Activated CD8-positive, alpha-beta memory T cell treated with anti-CD3 and anti-CD28 coated beads, Interleukin-2, amount 50 U/mL, for 1 hour (primary cell): ENCODE results near the gene CA9.
"Not testable (repeated sequence)": the region's sequence is repeated elsewhere in the genome, so short reads cannot be mapped to it uniquely, and the experiment has no call there.

ENCODE experiments used
- DNase-seq: peaks from one replicate; pipeline ENCODE4 v3.0.0-alpha.2; 2020; ENCODE audit errors: extremely low read depth

Gene CA9

DNA sequence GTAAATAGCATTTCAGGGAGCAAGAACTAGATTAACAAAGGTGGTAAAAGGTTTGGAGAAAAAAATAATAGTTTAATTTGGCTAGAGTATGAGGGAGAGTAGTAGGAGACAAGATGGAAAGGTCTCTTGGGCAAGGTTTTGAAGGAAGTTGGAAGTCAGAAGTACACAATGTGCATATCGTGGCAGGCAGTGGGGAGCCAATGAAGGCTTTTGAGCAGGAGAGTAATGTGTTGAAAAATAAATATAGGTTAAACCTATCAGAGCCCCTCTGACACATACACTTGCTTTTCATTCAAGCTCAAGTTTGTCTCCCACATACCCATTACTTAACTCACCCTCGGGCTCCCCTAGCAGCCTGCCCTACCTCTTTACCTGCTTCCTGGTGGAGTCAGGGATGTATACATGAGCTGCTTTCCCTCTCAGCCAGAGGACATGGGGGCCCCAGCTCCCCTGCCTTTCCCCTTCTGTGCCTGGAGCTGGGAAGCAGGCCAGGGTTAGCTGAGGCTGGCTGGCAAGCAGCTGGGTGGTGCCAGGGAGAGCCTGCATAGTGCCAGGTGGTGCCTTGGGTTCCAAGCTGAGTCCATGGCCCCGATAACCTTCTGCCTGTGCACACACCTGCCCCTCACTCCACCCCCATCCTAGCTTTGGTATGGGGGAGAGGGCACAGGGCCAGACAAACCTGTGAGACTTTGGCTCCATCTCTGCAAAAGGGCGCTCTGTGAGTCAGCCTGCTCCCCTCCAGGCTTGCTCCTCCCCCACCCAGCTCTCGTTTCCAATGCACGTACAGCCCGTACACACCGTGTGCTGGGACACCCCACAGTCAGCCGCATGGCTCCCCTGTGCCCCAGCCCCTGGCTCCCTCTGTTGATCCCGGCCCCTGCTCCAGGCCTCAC lies at the start of gene CA9:
Gene CA9, plus strand, starts transcription at position 797 of the 893 bp plus-strand sequence. Its CDS starts 32 bp downstream, at position 829.
- no peak for DNase-seq

DNA sequence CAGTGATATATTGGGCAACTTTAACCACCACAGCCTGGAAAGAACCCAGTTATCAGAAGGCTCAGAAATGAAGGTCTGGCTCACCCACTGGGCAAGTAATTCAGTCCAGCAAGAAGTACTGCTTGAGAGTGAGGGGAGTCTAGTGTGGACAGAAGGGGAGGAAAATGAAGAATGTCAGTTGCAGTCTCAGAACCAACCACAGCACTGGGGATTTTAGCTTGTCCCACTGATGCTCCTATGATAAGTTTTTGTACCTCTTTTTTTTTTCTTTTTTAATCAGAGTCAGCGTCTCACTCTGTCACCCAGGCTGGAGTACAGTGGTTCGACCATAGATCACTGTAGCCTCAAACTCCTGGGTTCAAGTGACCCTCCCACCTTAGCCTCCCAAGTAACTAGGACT lies 46.2 kb upstream of the CA9 start:
- no peak for DNase-seq

DNA sequence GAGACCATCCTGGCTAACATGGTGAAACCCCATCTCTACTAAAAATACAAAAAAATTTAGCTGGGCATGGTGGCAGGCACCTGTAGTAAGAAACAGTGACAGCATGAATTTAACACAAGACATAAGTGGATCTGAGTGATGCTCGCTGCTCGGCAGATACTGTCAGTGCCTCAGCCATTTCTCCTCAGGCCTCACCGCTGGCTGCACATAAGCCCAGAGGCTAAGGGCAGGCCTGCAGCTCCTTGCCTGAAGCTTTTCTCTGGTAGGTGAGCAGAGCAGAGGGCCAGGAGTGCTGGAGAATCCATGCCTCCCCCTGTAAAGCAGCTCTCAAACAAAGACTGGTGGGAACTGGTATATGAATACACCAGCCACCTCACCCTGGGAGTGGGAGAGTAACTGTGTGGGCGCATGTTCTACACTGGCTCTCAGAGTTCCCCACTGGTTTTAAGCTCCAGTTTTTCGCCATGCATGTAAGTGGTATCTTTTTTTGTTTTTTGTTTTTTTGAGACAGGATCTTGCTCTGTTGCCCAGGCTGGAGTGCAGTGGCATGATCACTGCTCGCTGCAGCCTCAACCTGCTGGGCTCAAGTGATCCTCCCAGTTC lies 45.2 kb upstream of the CA9 start:
- no peak for DNase-seq

DNA sequence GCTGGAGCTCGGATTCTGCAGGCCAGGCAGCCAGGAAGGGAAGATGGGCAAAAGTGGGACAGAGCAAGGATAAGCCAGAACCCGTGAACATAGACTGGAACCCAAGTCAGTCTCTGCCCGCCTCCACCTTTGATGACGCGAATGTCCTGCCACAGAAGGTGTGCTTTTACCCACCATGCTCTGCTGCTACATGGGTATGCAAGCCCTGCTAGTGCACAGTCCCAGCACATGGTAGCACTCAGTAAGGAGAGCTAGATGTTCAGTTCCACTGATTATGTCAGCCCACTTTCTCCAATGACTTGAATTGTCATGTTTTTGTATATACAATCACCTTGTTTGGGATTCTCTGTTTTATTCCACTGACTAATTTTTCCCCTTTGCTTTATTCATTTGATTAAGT lies 44.1 kb upstream of the CA9 start:
- DNase-seq = no peak

DNA sequence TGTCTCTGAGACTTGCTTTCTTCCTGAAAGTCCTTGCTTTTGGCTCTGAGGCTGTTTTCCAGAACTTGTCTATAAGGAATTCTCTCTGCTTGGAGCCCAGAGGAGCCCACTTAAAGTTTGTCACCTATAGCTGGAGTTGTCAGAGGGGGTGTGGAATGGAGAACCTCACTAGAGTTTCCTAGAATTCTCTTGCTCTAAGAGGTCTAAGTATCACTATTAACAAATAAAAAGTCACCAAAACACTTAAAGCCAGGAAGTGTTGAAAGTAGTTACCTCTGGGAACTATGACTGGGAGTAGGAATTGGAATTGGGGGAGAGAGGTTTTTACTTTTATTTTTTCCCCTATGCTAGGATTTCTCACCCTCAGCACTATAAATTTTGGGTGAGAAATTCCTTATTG lies 38.0 kb upstream of the CA9 start:
- DNase-seq = no peak

DNA sequence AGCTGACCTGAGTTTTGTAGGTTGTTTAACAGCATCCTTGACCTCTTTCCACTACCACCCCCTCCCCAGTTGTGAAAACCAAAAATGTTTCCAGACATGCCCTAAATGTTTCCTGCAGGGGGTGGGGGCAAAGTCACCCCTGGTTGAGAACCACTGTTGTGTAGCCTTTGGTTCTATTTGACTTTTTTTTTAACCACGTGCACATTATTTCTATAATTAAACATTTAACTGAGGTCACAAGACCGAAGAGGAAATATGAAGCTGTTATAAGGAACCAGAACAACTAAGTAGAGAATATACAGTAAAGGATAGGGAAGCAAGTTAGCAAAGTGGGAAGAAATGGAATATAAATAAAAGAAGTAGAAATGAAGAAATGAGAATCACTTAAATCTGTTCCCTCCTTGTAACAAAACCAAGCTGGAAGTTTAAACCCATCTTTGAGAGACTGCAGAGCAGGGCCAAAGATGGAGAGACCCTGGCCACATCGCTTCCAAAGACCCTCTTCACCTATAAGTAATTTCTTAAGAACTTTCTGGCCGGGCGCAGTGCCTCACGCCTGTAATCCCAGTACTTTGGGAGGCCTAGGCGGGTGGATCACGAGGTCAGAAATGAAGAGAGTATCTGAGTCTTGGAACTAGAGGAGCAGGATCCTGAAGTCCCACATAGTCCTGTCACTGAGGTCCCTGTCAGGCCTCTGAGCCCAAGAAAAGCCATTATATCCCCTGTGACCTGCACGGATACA lies 37.4 kb upstream of the CA9 start:
- no peak for DNase-seq

DNA sequence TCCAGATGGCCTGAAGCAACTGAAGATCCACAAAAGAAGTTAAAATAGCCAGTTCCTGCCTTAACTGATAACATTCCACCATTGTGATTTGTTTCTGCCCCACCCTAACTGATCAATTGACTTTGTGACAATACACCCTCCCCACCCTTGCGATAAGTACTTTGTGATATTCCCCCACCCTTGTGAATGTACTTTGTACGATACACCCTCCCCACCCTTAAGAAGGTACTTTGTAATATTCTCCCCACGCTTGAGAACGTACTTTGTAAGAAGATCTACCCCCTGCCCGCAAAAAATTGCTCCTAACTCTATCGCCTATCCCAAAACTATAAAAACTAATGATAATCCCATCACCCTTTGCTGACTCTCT lies 36.9 kb upstream of the CA9 start:
- DNase-seq = not testable (repeated sequence)

DNA sequence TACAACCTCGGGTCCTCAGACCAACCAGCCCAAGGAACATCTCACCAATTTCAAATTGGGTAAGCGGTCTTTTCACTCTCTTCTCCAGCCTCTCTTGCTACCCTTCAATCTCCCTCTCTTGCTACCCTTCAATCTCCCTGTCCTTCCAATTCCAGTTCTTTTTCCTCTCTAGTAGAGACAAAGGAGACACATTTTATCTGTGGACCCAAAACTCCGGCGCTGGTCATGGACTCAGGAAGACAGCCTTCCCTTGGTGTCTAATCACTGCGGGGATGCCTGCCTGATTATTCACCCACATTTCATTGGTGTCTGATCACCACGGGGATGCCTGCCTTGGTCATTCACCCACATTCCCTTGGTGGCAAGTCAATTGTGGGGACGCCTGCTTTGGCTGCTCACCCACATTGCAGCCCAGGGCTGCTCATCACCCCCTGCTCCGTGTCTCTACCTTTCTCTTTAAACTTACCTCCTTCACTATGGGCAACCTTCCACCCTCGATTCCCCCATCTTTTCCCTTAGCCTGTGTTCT lies 36.2 kb upstream of the CA9 start:
- DNase-seq = not testable (repeated sequence)

DNA sequence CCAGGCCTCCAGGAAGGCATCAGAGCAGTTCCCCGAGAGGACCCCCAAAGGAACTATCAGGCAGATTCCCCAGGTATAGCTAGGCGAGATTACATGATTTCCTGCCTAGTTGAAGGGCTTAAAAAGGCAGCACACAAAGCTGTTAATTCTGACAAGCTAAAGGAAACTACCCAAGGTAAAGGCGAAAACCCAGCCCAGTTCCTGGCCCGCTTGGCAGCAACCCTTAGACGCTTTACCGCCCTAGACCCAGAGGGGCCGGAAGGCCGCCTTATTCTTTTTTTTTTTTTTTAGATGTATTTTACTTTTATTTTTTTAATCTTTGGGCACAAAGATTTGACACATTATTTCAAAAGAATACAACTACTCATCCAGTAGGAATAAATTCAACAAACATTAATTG lies 35.0 kb upstream of the CA9 start:
- DNase-seq = not testable (repeated sequence)

DNA sequence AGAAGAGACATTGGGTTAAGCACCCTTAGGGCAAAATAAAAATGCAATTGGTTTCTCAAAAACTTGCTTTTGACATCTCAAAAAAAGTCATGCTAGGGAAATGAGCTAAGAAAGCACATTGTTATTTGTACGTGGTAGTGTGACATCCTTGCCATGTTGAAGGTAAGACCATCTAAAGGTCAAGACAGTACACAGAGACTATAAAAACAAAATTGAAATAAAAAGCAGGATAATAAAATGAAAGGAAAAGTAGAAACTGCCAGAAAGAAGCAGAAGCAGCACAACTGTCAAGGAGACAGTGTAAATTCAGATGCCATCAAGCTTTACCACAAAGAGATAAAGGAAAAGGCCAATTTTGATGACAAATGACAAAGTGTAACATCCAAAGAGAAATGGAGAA lies 34.5 kb upstream of the CA9 start:
- DNase-seq = not testable (repeated sequence)

DNA sequence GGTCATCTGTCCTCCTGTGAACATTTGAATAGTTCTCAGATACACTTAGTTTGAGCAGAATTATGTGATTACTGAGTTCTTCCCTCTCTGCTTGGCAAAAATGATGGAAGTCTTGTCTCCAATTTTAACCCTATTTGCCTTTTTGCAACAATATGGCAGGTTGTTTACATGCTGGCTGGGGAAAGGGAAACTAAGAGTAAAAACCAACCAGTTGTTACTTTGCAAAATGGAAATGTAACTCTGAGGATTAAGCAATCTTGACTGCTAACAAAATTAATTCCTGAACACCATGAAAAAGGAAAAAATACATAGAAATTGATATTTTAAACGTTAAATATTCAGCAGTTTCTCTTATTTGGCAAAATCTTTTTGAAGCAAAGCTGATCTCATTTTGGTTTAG lies 34.1 kb upstream of the CA9 start:
- no peak for DNase-seq

DNA sequence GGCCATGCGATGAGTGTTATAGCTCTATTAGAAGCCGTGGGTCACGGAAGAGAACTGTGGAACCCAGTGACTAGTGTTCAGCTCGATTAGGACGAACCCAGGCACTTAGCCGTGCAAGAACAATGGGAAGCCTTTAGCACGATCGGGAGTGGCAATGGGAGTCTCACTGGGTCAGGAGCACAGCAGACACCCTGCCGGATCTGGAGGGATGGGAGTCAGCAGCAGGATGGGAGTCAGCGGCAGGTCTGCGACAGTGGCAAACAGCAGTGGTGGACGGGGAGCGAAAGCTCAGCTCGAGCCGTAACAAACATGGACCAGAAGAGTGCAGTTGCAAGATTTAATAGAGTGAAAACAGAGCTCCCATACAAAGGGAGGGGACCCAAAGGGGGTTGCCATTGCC lies 33.3 kb upstream of the CA9 start:
- DNase-seq = not testable (repeated sequence)

DNA sequence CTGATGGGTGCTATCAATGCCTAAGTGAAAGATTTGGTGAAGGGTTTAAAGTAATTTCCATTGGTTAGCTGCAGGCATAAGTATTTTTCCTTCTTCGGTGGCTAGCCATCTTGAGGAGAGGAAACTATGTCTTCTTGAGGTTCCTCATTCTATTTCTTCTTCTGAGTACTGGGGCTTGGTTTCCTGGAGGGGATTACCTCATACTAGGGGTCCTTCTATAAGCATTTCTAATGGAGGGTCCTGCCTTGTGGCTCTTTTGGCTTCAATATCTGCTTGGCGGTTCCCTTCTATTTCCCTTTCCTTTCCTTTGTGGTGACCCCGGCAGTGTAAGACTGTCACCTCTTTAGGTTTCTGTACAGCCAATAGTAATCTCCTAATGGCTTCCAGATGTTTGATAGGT lies 32.2 kb upstream of the CA9 start:
- not testable (repeated sequence) for DNase-seq

DNA sequence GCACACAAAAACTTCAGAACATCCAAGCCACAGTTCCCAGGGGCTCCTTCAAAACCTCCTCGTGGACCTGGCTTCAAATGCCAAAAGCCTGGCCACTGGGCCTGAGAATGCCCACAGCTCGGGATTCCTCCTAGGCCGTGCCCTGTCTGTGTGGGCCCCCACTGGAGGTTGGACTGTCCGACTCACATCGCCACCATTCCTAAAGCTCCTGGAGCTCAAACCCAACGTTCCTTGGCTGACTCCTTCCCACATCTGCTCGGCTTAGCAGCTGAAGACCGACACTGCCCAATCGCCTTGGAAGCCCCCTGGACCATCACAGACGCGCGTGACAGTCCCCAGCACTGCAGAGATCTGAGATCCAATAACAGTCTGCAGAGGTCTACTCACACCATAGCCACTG lies 30.7 kb upstream of the CA9 start:
- DNase-seq = no peak

DNA sequence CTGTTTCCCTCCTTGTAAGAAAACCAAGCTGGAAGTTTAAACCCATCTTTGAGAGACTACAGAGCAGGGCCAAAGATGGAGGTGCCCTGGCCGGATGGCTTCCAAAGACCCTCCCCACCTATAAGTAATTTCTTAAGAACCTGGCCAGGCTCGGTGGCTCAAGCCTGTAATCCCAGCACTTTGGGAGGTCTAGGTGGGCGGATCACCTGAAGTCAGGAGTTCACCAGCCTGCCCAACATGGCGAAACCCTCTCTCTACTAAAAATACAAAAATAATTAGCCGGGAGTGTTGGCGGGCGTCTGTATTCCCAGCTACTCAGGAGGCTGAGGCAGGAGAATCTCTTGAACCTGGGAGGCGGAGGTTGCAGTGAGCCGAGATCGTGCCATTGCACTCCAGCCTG lies 28.0 kb upstream of the CA9 start:
- not testable (repeated sequence) for DNase-seq

DNA sequence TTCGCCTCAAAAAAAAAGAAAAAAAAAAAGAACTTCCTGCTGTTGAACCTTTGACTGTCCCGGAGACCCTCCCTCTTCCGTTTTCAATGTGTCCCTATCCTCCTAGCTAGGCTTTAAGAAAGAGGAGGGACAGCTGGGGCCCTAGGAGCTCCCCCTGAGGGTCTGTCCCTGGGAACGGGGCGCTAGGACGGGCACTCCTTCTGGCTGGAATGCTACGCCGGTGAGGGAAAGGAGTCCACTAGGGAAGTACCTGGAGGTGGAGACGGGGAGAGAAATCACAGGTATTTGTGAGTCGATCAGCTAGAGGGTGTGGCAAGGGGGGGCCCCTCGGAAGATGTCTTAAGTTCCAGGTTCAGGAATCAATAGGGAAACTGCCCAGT lies 27.6 kb upstream of the CA9 start:
- no peak for DNase-seq

DNA sequence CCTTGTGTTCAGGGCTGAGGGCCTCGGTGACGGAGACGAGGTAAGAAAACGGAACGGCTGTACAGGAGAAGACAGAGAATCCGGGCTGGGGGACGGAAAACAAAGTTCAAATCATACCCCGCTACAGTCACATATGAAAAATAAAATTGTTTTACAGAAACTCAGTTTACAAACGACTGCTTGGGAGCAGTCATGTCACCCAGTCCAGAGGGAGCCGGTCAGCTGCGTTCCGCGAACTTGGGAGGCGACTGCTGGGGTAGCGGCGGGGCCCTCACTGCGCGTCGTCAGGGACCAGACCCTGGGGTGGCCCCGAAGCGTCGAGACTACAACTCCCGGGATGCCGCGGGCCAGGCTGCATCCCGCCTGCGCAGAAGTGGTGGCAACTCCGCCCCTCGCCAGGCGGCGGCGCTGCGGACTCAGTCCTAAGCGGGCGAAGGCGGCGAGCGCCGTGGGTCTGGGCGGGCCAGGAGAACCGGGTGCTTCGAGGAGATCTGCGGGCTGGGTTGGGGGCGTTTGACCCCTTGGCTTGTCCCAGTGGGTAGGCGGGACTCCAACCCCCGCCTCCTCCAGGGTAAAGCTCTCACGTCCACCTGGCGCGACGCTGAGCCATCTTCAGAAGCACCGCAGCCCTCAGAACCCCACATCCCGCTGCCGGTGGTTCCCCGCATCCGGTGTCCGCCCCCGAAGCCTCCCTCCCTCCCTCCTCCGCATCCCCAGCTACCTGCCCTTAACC lies 27.0 kb upstream of the CA9 start:
- DNase-seq = peak; percentile 67

DNA sequence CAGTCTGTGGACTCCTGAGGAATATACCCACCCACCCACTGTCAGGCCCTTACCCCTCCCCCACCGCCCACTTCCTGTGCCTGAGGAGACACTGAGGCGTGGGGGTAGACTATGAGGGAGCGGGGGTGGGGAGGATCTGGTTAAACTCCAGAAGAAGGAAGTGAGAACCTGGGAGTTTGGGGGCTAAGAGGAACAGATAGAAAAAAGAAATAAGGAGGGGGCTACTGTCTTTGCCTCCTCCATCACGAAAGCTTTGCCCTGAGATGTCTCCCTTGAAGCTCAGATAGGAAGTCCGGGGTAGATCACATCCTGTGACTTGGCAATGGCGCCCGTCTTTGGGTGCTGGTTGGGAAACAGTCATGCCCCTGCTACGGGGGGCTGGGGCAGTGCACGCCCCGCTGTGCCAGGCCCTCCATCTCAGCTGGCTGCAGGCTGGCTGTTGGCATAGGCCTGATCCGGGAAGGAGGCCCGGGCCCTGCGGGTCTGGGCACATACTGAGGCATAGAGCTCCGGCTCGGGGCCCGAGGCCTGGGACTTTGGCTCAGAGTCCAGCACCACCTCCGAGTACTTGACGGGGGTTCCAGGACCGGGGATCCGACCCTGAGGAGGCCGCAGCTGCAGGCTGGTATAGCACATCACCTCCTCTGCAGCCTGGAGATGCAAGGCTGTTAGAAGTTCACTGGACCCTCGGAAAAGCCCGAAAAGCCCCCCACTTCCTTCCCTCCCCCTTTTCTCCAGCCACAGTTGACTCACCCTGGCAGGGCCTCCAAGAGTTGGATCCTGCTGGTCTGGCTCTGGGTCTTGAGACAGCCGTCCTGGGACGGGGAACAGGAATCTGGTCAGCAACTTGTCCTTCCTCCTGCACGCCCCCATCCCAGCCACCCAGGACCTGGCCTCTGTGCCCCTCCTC lies 24.0 kb upstream of the CA9 start:
- no peak for DNase-seq

DNA sequence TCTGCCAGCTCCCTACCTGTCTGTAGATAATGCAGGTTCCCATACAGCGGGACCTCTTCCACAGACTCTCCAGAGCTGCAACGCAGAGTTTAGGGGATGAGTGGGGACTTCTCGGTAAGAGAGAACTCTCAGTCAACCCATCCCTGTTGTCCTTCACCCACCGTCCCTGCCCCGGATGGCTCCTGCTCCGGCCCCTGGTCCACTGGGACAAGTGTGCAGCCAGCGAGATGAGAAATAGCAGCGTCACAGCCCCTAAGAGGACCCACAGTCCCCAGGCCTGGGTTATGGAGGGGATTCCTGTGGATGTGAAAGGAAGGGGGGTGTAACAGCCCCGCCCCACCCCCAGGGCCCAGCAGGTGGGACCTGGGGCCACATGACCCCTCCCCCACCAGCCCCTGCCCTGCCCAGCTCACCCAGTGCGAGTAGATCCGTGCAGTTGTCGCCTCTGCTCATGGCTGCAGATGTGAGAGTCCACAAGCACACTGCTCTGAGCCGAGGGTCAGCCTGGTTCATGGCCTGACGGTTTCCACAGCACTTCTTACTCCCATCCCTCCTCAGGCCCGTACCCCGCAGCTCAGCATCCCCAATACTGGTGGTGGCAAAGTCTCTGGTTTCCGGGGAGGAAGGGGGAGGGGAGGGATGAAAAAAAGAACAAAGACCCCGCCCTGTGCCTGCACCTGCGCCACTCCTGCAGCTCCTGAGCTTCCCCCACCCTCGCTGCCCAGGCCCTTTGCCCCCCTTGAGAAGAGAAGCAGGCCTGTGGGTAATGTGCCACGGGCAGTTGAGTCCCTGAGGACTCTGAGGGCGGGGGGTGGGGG lies 23.2 kb upstream of the CA9 start, which contains the start of gene SIT1:
Gene SIT1, minus strand, starts transcription at position 591 of the 818 bp plus-strand sequence. Its CDS starts 78 bp downstream, at position 513.
- DNase-seq = no peak
